Thoracic aorta (tissue), 2 donors: ENCODE results near the gene FNDC8. TPM values are rescaled to one million over a fixed set of nuclear protein-coding genes. Genes with fewer than 3 reads are reported as not detected.

Source experiments
- ATAC-seq: fragments of 150-250 bp; one replicate; pipeline ENCODE4 v1.8.0; 2017; ENCODE audit warnings: low read depth; ENCODE audit not compliant: insufficient number of reproducible peaks, low FRiP score
- DNase-seq: peaks from one replicate; pipeline ENCODE4 v3.0.0-alpha.2; 2020; ENCODE audit warnings: low spot score
- H3K27ac ChIP-seq, 2 donors: fragments of 200-600 bp; sonication (generic); 1 replicate in 1 of 2; 2 replicates in 1 of 2; pipeline ENCODE4 v1.5.1; 2016; ENCODE audit warnings: mild to moderate bottlenecking in 2 of 2, moderate library complexity in 2 of 2
- H3K27me3 ChIP-seq: fragments of 200-600 bp; sonication (generic); replicated peaks from 2 replicates; pipeline ENCODE4 v1.6.0; 2016; ENCODE audit warnings: mild to moderate bottlenecking; ENCODE audit not compliant: insufficient read depth
- H3K36me3 ChIP-seq: fragments of 200-600 bp; sonication (generic); one replicate; pipeline ENCODE4 v1.5.1; 2016
- H3K4me1 ChIP-seq, 2 donors: fragments of 200-600 bp; sonication (generic); 1 replicate in 1 of 2; 2 replicates in 1 of 2; pipeline versions ENCODE4 v1.5.1 to v1.6.0; 2016; ENCODE audit warnings: low read depth in 2 of 2, mild to moderate bottlenecking in 1 of 2; ENCODE audit not compliant: control insufficient read depth in 1 of 2
- H3K4me3 ChIP-seq: fragments of 200-600 bp; sonication (generic); 2 replicates; pipeline ENCODE4 v1.5.1; 2016; ENCODE audit warnings: mild to moderate bottlenecking
- H3K9me3 ChIP-seq: fragments of 200-600 bp; sonication (generic); 2 replicates; pipeline ENCODE4 v1.5.1; 2016
- total RNA-seq, 2 donors: library from RNA; depleted of rRNA; stranded (reverse); fragments of >200 nt; gene quantifications; one replicate each; pipeline versions ENCODE4 v1.1.0 to v1.2.3, GENCODE V29; 2016
- TF ChIP-seq, protein P1 (sequence below): fragments of 200-600 bp; sonication (generic); IDR thresholded peaks from one replicate; pipeline ENCODE4 v1.5.1; 2019; ENCODE audit warnings: antibody characterized with exemption

The FNDC8 gene
- total RNA-seq, 2 donors from 2014 or later: not detected

DNA sequence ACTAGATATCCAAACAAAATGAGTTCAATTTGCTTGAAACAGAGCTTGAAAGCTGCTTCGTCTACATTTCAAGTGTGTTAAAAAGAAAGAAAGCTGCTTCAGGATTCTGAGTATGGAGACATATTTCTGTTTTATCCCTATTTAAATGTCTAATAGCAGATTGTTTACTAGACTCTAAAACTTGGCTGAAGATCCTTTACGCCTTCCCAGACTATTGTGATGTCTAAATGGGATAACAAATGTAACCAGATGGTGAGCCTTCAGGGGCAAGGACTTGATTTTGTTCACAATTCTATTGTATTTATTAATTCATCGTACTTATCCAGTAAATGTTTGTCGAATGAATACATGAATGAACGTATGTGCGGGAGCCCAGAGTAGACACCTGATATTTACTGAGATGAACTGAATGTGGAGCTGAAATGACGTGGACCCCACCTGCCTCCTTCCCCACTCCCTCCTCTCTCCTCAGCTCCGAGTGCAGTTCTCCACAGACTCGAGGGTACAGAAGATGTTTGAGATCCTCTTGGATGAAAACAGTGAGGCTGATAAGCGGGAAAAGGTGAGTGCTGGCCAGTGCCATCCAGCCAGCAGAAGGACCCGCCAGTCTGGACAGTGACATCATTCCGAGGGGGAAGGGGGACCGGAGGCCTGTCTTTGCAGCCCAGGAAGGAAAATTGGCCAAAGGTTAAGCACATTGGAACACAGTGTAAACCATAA, 31.2 kb downstream of the FNDC8 start:
- TF ChIP-seq, protein P1, sequence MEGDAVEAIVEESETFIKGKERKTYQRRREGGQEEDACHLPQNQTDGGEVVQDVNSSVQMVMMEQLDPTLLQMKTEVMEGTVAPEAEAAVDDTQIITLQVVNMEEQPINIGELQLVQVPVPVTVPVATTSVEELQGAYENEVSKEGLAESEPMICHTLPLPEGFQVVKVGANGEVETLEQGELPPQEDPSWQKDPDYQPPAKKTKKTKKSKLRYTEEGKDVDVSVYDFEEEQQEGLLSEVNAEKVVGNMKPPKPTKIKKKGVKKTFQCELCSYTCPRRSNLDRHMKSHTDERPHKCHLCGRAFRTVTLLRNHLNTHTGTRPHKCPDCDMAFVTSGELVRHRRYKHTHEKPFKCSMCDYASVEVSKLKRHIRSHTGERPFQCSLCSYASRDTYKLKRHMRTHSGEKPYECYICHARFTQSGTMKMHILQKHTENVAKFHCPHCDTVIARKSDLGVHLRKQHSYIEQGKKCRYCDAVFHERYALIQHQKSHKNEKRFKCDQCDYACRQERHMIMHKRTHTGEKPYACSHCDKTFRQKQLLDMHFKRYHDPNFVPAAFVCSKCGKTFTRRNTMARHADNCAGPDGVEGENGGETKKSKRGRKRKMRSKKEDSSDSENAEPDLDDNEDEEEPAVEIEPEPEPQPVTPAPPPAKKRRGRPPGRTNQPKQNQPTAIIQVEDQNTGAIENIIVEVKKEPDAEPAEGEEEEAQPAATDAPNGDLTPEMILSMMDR: no peak
- Histone ChIP-seq H3K4me1 (no peaks in the 10 kb centered on the region), H3K27ac (no peak overlapping the region), H3K27me3 (no peaks in the 10 kb centered on the region), H3K9me3 (no peaks in the 10 kb centered on the region), H3K4me3 (no peak overlapping the region), H3K36me3 (no peaks in the 10 kb centered on the region)
- ATAC-seq: no peak
- DNase-seq: no peak

DNA sequence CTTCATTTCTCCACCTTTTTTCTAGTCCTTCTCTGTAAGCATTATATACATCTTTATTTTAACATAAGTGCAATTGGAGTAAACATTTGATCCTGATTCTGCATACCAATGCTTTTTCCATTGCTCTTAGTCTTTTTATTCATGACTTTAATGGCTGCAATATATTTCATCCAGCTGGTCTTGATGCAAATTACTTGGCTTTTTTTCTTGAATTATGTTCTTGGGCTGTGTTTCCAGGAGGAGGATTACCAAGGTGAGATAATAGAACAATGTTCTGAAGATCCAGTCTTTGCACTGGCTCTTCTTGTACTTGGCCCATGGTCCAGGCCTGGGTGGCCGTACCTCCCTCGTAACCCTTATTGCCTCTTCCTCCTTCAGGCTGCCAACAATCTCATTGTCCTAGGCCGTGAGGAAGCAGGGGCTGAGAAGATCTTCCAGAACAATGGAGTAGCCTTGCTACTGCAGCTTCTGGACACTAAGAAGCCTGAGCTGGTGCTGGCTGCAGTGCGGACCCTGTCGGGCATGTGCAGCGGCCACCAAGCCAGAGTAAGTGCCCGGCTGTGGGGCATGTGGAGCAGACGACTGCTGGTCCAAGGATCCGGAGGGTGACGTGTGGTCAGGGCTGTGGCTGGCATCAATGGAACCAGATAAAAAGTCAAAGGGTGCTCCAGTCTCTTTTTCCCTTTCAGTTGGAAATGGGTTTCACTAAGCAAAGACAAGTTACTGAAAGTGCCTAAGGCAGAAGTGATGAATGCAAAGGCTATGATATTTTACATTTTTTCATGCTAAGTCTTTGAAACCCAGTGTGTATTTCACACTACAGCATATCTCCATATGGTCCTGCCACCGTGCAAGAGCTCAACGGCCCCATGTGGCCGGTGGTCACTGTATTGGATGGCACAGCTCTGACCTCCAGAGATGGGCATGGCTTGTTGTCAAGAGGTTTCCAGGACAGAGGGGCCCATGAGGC, 33.1 kb downstream of the FNDC8 start:
- Histone ChIP-seq H3K4me1 (no peaks in the 10 kb centered on the region), H3K27ac (no peak overlapping the region), H3K36me3 (no peaks in the 10 kb centered on the region), H3K27me3 (no peaks in the 10 kb centered on the region), H3K4me3 (no peak overlapping the region), H3K9me3 (no peaks in the 10 kb centered on the region)
- DNase-seq: no peak
- TF ChIP-seq, protein P1: no peak
- ATAC-seq: no peak

DNA sequence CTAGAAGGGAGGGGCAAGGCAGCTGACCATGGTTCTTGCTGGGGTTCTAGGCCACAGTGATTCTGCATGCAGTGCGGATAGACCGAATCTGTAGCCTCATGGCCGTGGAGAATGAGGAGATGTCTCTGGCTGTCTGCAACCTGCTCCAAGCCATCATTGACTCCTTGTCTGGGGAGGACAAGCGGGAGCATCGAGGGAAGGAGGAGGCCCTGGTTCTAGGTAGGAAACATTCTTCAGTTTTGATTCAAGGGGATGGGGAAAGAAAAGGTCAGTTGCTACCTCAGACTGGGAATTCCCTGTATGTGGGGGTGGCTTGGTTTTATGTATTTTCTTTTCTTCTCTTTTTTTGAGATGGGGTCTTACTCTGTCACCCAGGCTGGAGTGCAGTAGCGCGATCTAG, 33.8 kb downstream of the FNDC8 start:
- ATAC-seq: no peak
- Histone ChIP-seq H3K4me1 (no peaks in the 10 kb centered on the region), H3K27me3 (no peaks in the 10 kb centered on the region), H3K4me3 (no peak overlapping the region), H3K36me3 (no peaks in the 10 kb centered on the region), H3K27ac (no peak overlapping the region), H3K9me3 (no peaks in the 10 kb centered on the region)
- DNase-seq: no peak
- TF ChIP-seq, protein P1: no peak

DNA sequence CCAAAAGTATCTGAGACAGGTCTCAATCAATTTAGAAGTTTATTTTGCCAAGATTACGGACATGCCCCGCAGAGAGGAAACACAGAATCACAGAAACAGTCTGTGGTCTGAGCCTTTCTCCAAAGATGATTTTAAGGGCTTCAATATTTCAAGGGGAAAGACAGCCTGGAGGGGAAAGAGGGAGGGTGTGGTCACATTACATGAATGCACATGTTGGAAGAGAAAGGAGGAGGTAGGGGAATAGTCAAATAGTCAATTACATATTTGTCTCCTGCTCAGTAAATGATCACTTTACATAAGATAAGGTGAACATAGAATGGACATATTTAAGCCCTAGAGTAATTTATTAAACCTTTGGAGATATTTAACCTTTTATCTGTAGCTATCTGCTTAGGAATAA, 38.5 kb downstream of the FNDC8 start:
- Histone ChIP-seq H3K27me3 (no peaks in the 10 kb centered on the region), H3K36me3 (no peaks in the 10 kb centered on the region), H3K4me1 (no peaks in the 10 kb centered on the region), H3K27ac (no peak overlapping the region), H3K9me3 (no peaks in the 10 kb centered on the region), H3K4me3 (no peak overlapping the region)
- ATAC-seq (no peak), DNase-seq (no peak)
- TF ChIP-seq, protein P1: no peak
